Thymus (tissue), 14 donors: ENCODE measurements around the gene ARL11. TPM values are rescaled to one million over a fixed set of nuclear protein-coding genes. Genes with fewer than 3 reads are reported as not detected.

Experiments
- DNase-seq, 9 donors: peaks; one replicate each; pipeline ENCODE4 v3.0.0-alpha.2; 2013; ENCODE audit warnings: low spot score in 9 of 9, low read depth in 6 of 9, missing footprints in 1 of 9
- H3K27ac ChIP-seq, 2 donors: one replicate each; pipeline ENCODE4 v1.5.1; 2013; ENCODE audit warnings: control low read depth in 1 of 2, low read depth in 1 of 2, low read length in 1 of 2, mild to moderate bottlenecking in 1 of 2, moderate library complexity in 1 of 2
- H3K27me3 ChIP-seq, 2 donors: one replicate each; pipeline ENCODE4 v1.5.1; 2013; ENCODE audit warnings: low read length in 1 of 2; ENCODE audit not compliant: control insufficient read depth in 2 of 2, insufficient read depth in 1 of 2
- H3K36me3 ChIP-seq, 2 donors: one replicate each; pipeline ENCODE4 v1.5.1; 2013; ENCODE audit warnings: low read length in 1 of 2, mild to moderate bottlenecking in 1 of 2, moderate library complexity in 1 of 2; ENCODE audit not compliant: control insufficient read depth in 2 of 2, insufficient read depth in 2 of 2
- H3K4me1 ChIP-seq, 2 donors: one replicate each; pipeline ENCODE4 v1.5.1; 2013; ENCODE audit warnings: low read length in 2 of 2; ENCODE audit not compliant: control insufficient read depth in 2 of 2, insufficient read depth in 2 of 2
- H3K4me3 ChIP-seq, 2 donors: one replicate each; pipeline ENCODE4 v1.5.1; 2013; ENCODE audit warnings: low read length in 2 of 2, control low read depth in 1 of 2, mild to moderate bottlenecking in 1 of 2
- H3K9me3 ChIP-seq, 2 donors: one replicate each; pipeline ENCODE4 v1.5.1; 2013; ENCODE audit warnings: low read length in 1 of 2, mild to moderate bottlenecking in 1 of 2; ENCODE audit not compliant: control insufficient read depth in 2 of 2, insufficient read depth in 1 of 2
- WGBS: extraction: QIAGEN DNeasy Blood & Tissue Kit; methylation state at CpG from one replicate; pipeline ENCODE4 v1.1.7; 2013; 5-methylcytosine and 5-hydroxymethylcytosine counted together
- long read RNA-seq, 10 donors: transcript quantifications; one replicate each; lab custom pipeline, GENCODE V29; 2026
- polyA plus RNA-seq: library from polyadenylated mRNA; stranded (reverse); fragments of 200-250 nt; gene quantifications from one replicate; pipeline ENCODE4 v1.2.3, GENCODE V29; 2013
- total RNA-seq: library from RNA; stranded (reverse); fragments of 120-200 nt; gene quantifications from one replicate; pipeline ENCODE4 v1.2.4, GENCODE V29; 2013
- donor health status: healthy.

ARL11 gene
- total RNA-seq (1.3 TPM), polyA plus RNA-seq (2.7 TPM)
- long read RNA-seq, donor 1, result 0 reads
- long read RNA-seq, donor 2, result 0 reads
- long read RNA-seq, donor 3, partial matches to known transcripts, result 0 of 2 reads
- long read RNA-seq, donor 3, other reads (novel, unspliced or antisense), result 0 of 2 reads
- long read RNA-seq, donor 4, transcript ARL11-201 (2 exons, 3,760 nt), result major isoform, 5 of 5 reads
- long read RNA-seq, donor 4, partial matches to known transcripts, result 0 of 5 reads
- long read RNA-seq, donor 4, other reads (novel, unspliced or antisense), result 0 of 5 reads
- long read RNA-seq, donor 5, partial matches to known transcripts, result 0 of 1 reads
- long read RNA-seq, donor 5, other reads (novel, unspliced or antisense), result 0 of 1 reads
- long read RNA-seq, donor 6, partial matches to known transcripts, result 0 of 1 reads
- long read RNA-seq, donor 6, other reads (novel, unspliced or antisense), result 0 of 1 reads
- long read RNA-seq, donor 7, partial matches to known transcripts, result 0 of 3 reads
- long read RNA-seq, donor 7, other reads (novel, unspliced or antisense), result 0 of 3 reads
- long read RNA-seq, donor 8, partial matches to known transcripts, result 0 of 1 reads
- long read RNA-seq, donor 8, other reads (novel, unspliced or antisense), result 0 of 1 reads
- long read RNA-seq, donor 9, result 0 reads
- long read RNA-seq, donor 10, partial matches to known transcripts, result 0 of 2 reads
- long read RNA-seq, donor 10, other reads (novel, unspliced or antisense), result 0 of 2 reads

GRCh38 chr13:49627831-49628652 is at the start of gene ARL11:
TSS of gene ARL11 (plus strand) at chr13:49628507. CDS start at chr13:49630448, 1,941 bp downstream.
- DNase-seq, result peak in 8 of 9 donors; percentile 37 to 85 (median 67)
- no peaks in the 10 kb centered on the region for H3K27me3 ChIP-seq
- peak within 1 kb of the TSS; percentile 52 to 60 for H3K4me3 ChIP-seq
- H3K27ac ChIP-seq, result peak within 1 kb of the TSS; percentile 45 to 52
- peaks cover 6 to 7% of the 10 kb centered on the region in 2 donors for H3K36me3 ChIP-seq
- 34% methylated on average over 17 of the region's 17 CpGs for WGBS
- H3K9me3 ChIP-seq, result no peaks in the 10 kb centered on the region
- peaks cover 11 to 15% of the 10 kb centered on the region in 2 donors for H3K4me1 ChIP-seq

GRCh38 chr13:49579501-49579900 is 48.8 kb upstream of the ARL11 start:
- Histone ChIP-seq H3K27me3 (no peaks in the 10 kb centered on the region), H3K4me1 (no peaks in the 10 kb centered on the region), H3K27ac (no peak overlapping the region), H3K9me3 (no peaks in the 10 kb centered on the region), H3K36me3 (peaks cover 9 to 13% of the 10 kb centered on the region in 2 donors), H3K4me3 (no peak overlapping the region)
- DNase-seq, result no peak
- WGBS, result 99% methylated on average over 3 of the region's 3 CpGs

GRCh38 chr13:49580980-49581680 is 47.2 kb upstream of the ARL11 start:
- H3K27ac ChIP-seq, result no peak overlapping the region
- peaks cover 9 to 13% of the 10 kb centered on the region in 2 donors for H3K36me3 ChIP-seq
- H3K4me3 ChIP-seq, result no peak overlapping the region
- no peak for DNase-seq
- no peaks in the 10 kb centered on the region for H3K9me3 ChIP-seq
- 91% methylated on average over 5 of the region's 5 CpGs for WGBS
- no peaks in the 10 kb centered on the region for H3K27me3 ChIP-seq
- H3K4me1 ChIP-seq, result peaks cover 3 to 5% of the 10 kb centered on the region in 2 donors

GRCh38 chr13:49584771-49585182 is 43.5 kb upstream of the ARL11 start:
- no peaks in the 10 kb centered on the region for H3K9me3 ChIP-seq
- peaks cover 3 to 7% of the 10 kb centered on the region in 2 donors for H3K4me1 ChIP-seq
- peak overlapping the region; percentile 92 to 94 for H3K4me3 ChIP-seq
- under 1% methylated on average over 16 of the region's 16 CpGs for WGBS
- no peaks in the 10 kb centered on the region for H3K27me3 ChIP-seq
- H3K27ac ChIP-seq, result peak overlapping the region; percentile 4 to 85
- H3K36me3 ChIP-seq, result peaks cover 5% of the 10 kb centered on the region in 2 donors
- peak in 3 of 9 donors; percentile 19 to 46 (median 36) for DNase-seq

- WGBS, result under 1% methylated on average over 87 of the region's 87 CpGs
- H3K27me3 ChIP-seq, result no peaks in the 10 kb centered on the region
- peak in 8 of 9 donors; percentile 41 to 87 (median 68) for DNase-seq
Observed at GRCh38 chr13:49585220-49586157, 42.8 kb upstream of the ARL11 start, which contains the start of gene RCBTB1. TSS of gene RCBTB1 (minus strand) at chr13:49585558. CDS start at chr13:49567279, 18,279 bp downstream.

GRCh38 chr13:49586717-49587116 is 41.6 kb upstream of the ARL11 start:
- Histone ChIP-seq H3K27ac (no peak overlapping the region), H3K4me3 (no peak overlapping the region), H3K4me1 (peaks cover 3 to 7% of the 10 kb centered on the region in 2 donors), H3K9me3 (no peaks in the 10 kb centered on the region), H3K36me3 (no peaks in the 10 kb centered on the region), H3K27me3 (no peaks in the 10 kb centered on the region)
- DNase-seq, result no peak
- WGBS, result 97% methylated on average over 3 of the region's 3 CpGs

More at GRCh38 chr13:49585220-49586157, 42.8 kb upstream of the ARL11 start, which contains the start of gene RCBTB1:
- Histone ChIP-seq H3K4me1 (peaks cover 3 to 7% of the 10 kb centered on the region in 2 donors), H3K9me3 (no peaks in the 10 kb centered on the region), H3K27ac (peak within 1 kb of the TSS; percentile 77 to 85), H3K4me3 (peak within 1 kb of the TSS; percentile 92 to 94), H3K36me3 (no peaks in the 10 kb centered on the region)

GRCh38 chr13:49587311-49587847 is 40.9 kb upstream of the ARL11 start:
- WGBS, result 90% methylated on average over 2 of the region's 2 CpGs
- H3K36me3 ChIP-seq, result no peaks in the 10 kb centered on the region
- H3K4me1 ChIP-seq, result peaks cover 3 to 7% of the 10 kb centered on the region in 2 donors
- no peaks in the 10 kb centered on the region for H3K9me3 ChIP-seq
- no peak overlapping the region for H3K4me3 ChIP-seq
- no peaks in the 10 kb centered on the region for H3K27me3 ChIP-seq
- DNase-seq, result no peak
- peak overlapping the region in 1 of 2 donors; percentile 5 for H3K27ac ChIP-seq
